HUES6 (cell line): ENCODE results near the gene AGBL4.

ENCODE experiments used
- H3K27ac ChIP-seq: 2 replicates; pipeline ENCODE4 v1.7.0; 2013; ENCODE audit warnings: low read depth, mild to moderate bottlenecking, low read length, inconsistent platforms
- H3K27me3 ChIP-seq: 2 replicates; pipeline ENCODE4 v1.6.1; 2013; ENCODE audit warnings: low read length; ENCODE audit not compliant: control insufficient read depth, insufficient read depth
- H3K36me3 ChIP-seq: 2 replicates; pipeline ENCODE4 v1.6.1; 2013; ENCODE audit warnings: low read length; ENCODE audit not compliant: control insufficient read depth, insufficient read depth
- H3K4me1 ChIP-seq: 2 replicates; pipeline ENCODE4 v1.6.1; 2013; ENCODE audit warnings: low read length; ENCODE audit not compliant: control insufficient read depth, insufficient read depth
- H3K4me3 ChIP-seq: 2 replicates; pipeline ENCODE4 v1.5.1; 2013; ENCODE audit warnings: low read depth, low read length
- H3K9ac ChIP-seq: one replicate; pipeline ENCODE4 v1.6.1; 2013; ENCODE audit warnings: mild to moderate bottlenecking, low read length
- H3K9me3 ChIP-seq: 2 replicates; pipeline ENCODE4 v1.6.1; 2013; ENCODE audit warnings: low read depth, low read length; ENCODE audit not compliant: control insufficient read depth, insufficient read depth

Gene AGBL4

DNA sequence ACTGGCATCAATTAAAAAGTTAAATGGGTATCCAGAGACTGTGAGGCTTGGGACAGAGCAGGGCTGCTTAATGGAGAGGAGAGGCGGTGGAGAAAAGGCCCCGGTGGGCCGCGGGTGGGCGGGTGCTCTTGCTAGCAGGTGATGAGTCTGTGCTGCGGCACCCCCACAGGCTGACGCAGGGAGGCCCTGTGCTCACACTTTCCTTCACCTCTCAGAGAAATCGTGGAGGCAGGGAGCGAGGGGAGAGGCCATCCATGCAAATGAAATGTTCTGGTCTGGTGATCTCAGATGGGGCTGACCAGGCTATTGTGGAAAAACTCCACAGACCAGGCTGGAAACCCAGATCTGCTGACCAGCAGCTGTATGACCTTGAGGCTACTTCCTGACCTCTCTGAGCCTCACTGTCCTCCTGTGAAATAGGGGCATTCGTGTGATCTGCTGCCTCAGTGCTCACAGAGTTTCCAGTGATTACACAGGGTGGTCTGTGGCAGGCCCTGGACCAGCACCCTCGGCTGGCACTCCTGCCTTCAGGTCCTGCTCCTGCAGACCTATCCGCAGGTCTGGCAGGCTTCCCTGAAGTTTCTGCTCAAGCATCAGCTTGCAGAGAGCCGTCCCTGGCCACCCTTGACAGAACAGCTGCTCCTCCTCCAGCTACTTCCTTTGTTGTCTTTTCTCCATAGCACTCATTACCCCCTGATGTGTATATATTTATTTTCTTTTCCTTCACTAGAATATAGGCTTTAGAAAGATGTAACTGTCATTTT lies 1336.3 kb downstream of the AGBL4 start:
- H3K4me1 ChIP-seq = peaks cover 8% of the 10 kb centered on the region; the same call in 1 of the 2 replicates
- no peaks in the 10 kb centered on the region for H3K9me3 ChIP-seq

DNA sequence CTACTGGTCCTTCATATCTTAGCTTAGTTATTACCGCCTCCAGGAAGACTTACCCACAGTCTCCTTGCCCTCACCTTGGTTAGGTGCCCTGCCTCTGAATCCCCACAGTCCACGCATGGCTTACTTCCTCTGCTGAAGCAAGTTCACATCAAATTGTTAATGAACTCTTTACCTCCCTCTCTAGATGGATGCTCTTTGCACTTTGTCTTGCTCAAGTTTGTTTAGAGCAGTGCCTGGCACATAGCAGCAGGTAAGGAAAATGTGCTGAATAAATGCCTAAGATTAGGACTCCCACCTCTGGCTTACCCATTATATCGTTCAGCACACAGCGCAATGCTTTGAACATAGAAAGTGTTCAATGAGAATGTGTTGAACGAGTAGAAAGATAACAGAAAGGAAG lies 1337.6 kb downstream of the AGBL4 start:
- no peaks in the 10 kb centered on the region for H3K9me3 ChIP-seq
- H3K9ac ChIP-seq = no peak overlapping the region
- no peaks in the 10 kb centered on the region for H3K27me3 ChIP-seq
- H3K36me3 ChIP-seq = no peaks in the 10 kb centered on the region
- no peak overlapping the region for H3K27ac ChIP-seq
- H3K4me3 ChIP-seq = no peak overlapping the region
- peaks cover 15% of the 10 kb centered on the region; the same call in 1 of the 2 replicates for H3K4me1 ChIP-seq

More for the DNA sequence above, 1336.3 kb downstream of the AGBL4 start:
- Histone ChIP-seq H3K36me3 (no peaks in the 10 kb centered on the region), H3K4me3 (no peak overlapping the region), H3K27me3 (no peaks in the 10 kb centered on the region), H3K27ac (no peak overlapping the region), H3K9ac (no peak overlapping the region)

DNA sequence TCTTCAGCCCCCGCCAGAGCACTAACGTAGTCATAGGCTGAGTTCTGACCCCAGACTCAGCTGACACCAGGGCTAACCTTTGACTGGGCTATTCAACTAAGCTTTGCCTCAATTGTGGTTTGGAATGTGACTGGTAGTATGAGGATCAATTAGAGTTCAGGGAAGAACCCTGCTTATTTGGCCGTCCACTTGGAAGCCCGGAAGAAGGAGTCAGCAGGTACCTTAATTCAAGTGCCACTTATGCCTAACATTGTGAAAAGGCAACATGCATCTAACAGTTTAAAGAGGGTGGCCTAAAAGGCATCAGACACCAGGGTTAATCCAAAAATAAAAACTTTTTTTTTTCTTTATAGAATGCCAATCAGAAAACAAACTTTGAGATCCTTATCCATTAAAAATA lies 1339.4 kb downstream of the AGBL4 start:
- H3K27ac ChIP-seq = no peak overlapping the region
- peaks cover 15% of the 10 kb centered on the region; the same call in 1 of the 2 replicates for H3K4me1 ChIP-seq
- no peaks in the 10 kb centered on the region for H3K27me3 ChIP-seq
- H3K36me3 ChIP-seq = no peaks in the 10 kb centered on the region
- H3K9me3 ChIP-seq = no peaks in the 10 kb centered on the region
- H3K4me3 ChIP-seq = no peak overlapping the region
- no peak overlapping the region for H3K9ac ChIP-seq

DNA sequence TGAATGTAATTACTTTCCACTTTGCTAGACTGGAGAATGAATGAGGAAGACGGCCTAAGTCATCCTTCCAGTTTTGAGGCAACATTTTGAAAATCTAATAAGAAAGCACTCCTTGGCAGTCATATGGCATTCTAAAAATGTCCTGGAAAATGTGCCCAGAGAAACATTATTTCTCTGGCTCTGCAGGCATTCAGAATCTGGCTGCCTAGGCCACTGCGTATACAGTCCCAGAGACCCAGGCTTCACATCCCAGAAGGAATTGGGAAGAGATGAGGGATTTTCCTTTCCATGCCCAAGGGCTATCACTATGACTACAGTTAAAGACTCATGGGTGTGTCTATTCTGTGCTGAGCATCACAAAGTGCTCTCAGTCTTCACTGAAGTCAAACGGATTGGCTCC lies 1339.9 kb downstream of the AGBL4 start:
- no peak overlapping the region for H3K27ac ChIP-seq
- no peaks in the 10 kb centered on the region for H3K9me3 ChIP-seq
- no peak overlapping the region for H3K9ac ChIP-seq
- no peaks in the 10 kb centered on the region for H3K36me3 ChIP-seq
- no peak overlapping the region for H3K4me3 ChIP-seq
- H3K4me1 ChIP-seq = peaks cover 15% of the 10 kb centered on the region; the same call in 1 of the 2 replicates
- H3K27me3 ChIP-seq = no peaks in the 10 kb centered on the region

GRCh38 chr1:48681476-48682305 lies 1342.1 kb downstream of the AGBL4 start:
- no peaks in the 10 kb centered on the region for H3K27me3 ChIP-seq

DNA sequence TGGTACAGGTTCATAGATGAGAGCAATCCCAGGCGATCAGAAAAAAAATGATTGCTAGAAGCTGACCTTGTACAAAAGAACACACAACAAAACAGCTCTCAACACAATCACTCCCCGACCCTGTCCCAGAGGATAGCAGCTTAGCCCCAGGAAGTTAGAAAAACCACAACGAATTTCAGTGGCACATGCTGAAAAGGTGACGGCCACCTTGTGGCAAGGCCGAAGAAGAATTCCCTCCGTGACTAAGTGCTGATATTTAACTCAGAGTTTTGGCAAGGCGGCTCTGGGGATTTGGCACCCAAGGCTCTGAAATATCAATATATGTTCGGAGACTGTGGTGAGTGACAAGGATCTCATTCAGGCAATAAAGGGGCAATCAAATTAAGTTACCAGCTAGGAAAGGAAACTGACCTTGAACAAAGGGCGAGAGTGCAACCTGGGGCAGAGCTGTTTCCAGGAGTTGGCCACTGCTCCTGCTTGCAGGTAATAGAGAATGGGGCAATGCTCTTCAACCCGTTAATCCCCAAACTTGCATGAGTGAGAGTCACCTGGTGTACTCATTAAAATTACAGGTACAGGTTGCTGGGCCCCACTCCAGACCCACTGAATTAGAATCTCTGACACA lies 1343.2 kb downstream of the AGBL4 start:
- Histone ChIP-seq H3K9ac (no peak overlapping the region), H3K9me3 (no peaks in the 10 kb centered on the region), H3K4me1 (peaks cover 7% of the 10 kb centered on the region; the same call in 1 of the 2 replicates), H3K4me3 (no peak overlapping the region), H3K27me3 (no peaks in the 10 kb centered on the region), H3K27ac (no peak overlapping the region), H3K36me3 (no peaks in the 10 kb centered on the region)

More at GRCh38 chr1:48681476-48682305, 1342.1 kb downstream of the AGBL4 start:
- no peaks in the 10 kb centered on the region for H3K36me3 ChIP-seq
- H3K4me3 ChIP-seq = no peak overlapping the region
- H3K4me1 ChIP-seq = peaks cover 7% of the 10 kb centered on the region; the same call in 1 of the 2 replicates
- no peak overlapping the region for H3K27ac ChIP-seq
- no peaks in the 10 kb centered on the region for H3K9me3 ChIP-seq
- no peak overlapping the region for H3K9ac ChIP-seq

- no peaks in the 10 kb centered on the region for H3K36me3 ChIP-seq
- H3K9ac ChIP-seq = no peak overlapping the region
- H3K4me1 ChIP-seq = peaks cover 7% of the 10 kb centered on the region; the same call in 1 of the 2 replicates
- H3K27me3 ChIP-seq = no peaks in the 10 kb centered on the region
- H3K4me3 ChIP-seq = no peak overlapping the region
- no peaks in the 10 kb centered on the region for H3K9me3 ChIP-seq
- H3K27ac ChIP-seq = no peak overlapping the region
Measured at GRCh38 chr1:48679859-48680258, 1343.9 kb downstream of the AGBL4 start.

- peaks cover 10% of the 10 kb centered on the region for H3K4me1 ChIP-seq
- H3K27me3 ChIP-seq = no peaks in the 10 kb centered on the region
- H3K9me3 ChIP-seq = no peaks in the 10 kb centered on the region
- H3K9ac ChIP-seq = no peak overlapping the region
- no peaks in the 10 kb centered on the region for H3K36me3 ChIP-seq
- no peak overlapping the region for H3K27ac ChIP-seq
- no peak overlapping the region for H3K4me3 ChIP-seq
Measured at GRCh38 chr1:48678710-48679505, 1344.8 kb downstream of the AGBL4 start.

DNA sequence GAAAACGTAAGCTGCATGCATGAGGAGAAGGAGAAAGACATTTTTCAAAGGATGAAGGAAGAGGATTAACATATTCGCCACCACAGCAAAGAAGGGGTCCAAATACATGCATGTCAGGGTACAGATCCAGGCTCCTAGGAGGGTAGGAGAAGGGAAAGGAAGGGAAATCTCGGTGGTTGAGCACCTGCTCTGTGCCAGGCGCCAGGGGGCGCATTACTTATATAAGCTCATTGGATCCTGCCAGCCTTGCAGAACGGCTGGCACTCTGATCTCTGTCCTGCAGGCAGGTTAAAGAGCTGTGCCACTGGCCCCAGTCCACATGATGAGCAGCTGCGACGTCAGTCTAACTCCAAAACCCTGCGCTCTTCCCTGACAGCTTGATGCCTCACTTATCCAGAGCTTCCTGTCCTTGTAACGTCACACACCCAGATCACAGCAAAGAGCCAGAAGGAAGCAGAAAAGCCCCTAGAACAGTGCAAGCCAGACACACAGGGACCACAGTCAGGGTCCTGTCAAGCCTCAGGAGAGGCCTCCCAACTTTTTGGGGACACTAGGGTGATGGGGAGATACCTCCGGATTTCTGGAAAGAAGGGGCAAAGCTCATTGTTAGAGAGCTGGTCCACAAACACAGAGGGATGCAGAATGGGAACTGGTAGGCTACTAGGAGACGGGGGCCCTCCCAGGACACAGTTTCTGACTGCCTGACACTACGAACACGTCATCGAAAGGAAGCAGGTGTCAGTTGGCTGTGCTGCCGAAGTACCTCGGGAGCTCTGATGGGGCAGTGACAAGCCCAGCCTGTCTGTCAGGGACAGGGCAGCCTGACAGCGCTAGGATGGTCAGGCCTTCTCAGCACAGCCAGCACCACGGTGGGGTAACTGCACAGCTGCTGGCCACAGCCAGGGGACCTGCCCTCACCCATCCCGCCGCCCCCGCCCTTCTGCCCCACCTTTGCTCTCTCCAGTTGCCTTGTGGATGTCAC lies 1346.2 kb downstream of the AGBL4 start:
- Histone ChIP-seq H3K27ac (no peak overlapping the region), H3K27me3 (no peaks in the 10 kb centered on the region), H3K4me3 (no peak overlapping the region), H3K4me1 (peaks cover 15% of the 10 kb centered on the region), H3K9ac (no peak overlapping the region), H3K9me3 (no peaks in the 10 kb centered on the region), H3K36me3 (no peaks in the 10 kb centered on the region)
